HG03135 (cell line): ENCODE data around the gene TIMM10B.

Experiments
- ATAC-seq: cut with Tn5 transposase; IDR thresholded peaks from one replicate; pipeline ENCODE4 v1.9.1; 2021; ENCODE audit warnings: mild to moderate bottlenecking, moderate library complexity; ENCODE audit not compliant: unreplicated experiment

TIMM10B gene

GRCh38 chr11:6469599-6469998, 11.7 kb upstream of the TIMM10B start:
- no peak for ATAC-seq

- ATAC-seq = no peak
Measured at GRCh38 chr11:6472934-6473333, 8.4 kb upstream of the TIMM10B start.

- ATAC-seq = peak; percentile 56
Measured at GRCh38 chr11:6473451-6474412, 7.6 kb upstream of the TIMM10B start, which contains the start of gene TRIM3. Gene TRIM3 (minus strand): TSS chr11:6473941. CDS start chr11:6465695, 8,246 bp downstream.

GRCh38 chr11:6474413-6474792, 6.9 kb upstream of the TIMM10B start:
- ATAC-seq = no peak

GRCh38 chr11:6474806-6475500, 6.3 kb upstream of the TIMM10B start:
- no peak for ATAC-seq

- ATAC-seq = no peak
Measured at GRCh38 chr11:6475936-6476335, 5.4 kb upstream of the TIMM10B start.

GRCh38 chr11:6476571-6476970, 4.7 kb upstream of the TIMM10B start:
- no peak for ATAC-seq

- no peak for ATAC-seq
Measured at GRCh38 chr11:6480299-6480914, 894 bp upstream of the TIMM10B start.

- no peak for ATAC-seq
Measured at GRCh38 chr11:6481924-6482275, 599 bp downstream of the TIMM10B start.

GRCh38 chr11:6482441-6482840, 1.1 kb downstream of the TIMM10B start:
- ATAC-seq = no peak

GRCh38 chr11:6483015-6483414, 1.7 kb downstream of the TIMM10B start:
- ATAC-seq = no peak

- no peak for ATAC-seq
Measured at GRCh38 chr11:6485661-6486060, 4.4 kb downstream of the TIMM10B start.

- no peak for ATAC-seq
Measured at GRCh38 chr11:6486256-6486655, 5.0 kb downstream of the TIMM10B start.

- ATAC-seq = no peak
Measured at GRCh38 chr11:6486938-6487337, 5.6 kb downstream of the TIMM10B start.

GRCh38 chr11:6488342-6488741, 7.0 kb downstream of the TIMM10B start:
- ATAC-seq = no peak

GRCh38 chr11:6488821-6489220, 7.5 kb downstream of the TIMM10B start:
- no peak for ATAC-seq

- ATAC-seq = no peak
Measured at GRCh38 chr11:6489306-6489705, 8.0 kb downstream of the TIMM10B start.

- no peak for ATAC-seq
Measured at GRCh38 chr11:6497069-6497839, 16.0 kb downstream of the TIMM10B start, which contains the start of gene DNHD1. Gene DNHD1 (plus strand): TSS chr11:6497280. CDS start chr11:6498216, 936 bp downstream.

- ATAC-seq = no peak
Measured at GRCh38 chr11:6498121-6498520, 16.8 kb downstream of the TIMM10B start.

GRCh38 chr11:6498544-6498943, 17.2 kb downstream of the TIMM10B start:
- no peak for ATAC-seq

GRCh38 chr11:6502382-6502781, 21.1 kb downstream of the TIMM10B start:
- ATAC-seq = no peak
